Measurements from ENCODE around the gene SORL1.

DNA sequence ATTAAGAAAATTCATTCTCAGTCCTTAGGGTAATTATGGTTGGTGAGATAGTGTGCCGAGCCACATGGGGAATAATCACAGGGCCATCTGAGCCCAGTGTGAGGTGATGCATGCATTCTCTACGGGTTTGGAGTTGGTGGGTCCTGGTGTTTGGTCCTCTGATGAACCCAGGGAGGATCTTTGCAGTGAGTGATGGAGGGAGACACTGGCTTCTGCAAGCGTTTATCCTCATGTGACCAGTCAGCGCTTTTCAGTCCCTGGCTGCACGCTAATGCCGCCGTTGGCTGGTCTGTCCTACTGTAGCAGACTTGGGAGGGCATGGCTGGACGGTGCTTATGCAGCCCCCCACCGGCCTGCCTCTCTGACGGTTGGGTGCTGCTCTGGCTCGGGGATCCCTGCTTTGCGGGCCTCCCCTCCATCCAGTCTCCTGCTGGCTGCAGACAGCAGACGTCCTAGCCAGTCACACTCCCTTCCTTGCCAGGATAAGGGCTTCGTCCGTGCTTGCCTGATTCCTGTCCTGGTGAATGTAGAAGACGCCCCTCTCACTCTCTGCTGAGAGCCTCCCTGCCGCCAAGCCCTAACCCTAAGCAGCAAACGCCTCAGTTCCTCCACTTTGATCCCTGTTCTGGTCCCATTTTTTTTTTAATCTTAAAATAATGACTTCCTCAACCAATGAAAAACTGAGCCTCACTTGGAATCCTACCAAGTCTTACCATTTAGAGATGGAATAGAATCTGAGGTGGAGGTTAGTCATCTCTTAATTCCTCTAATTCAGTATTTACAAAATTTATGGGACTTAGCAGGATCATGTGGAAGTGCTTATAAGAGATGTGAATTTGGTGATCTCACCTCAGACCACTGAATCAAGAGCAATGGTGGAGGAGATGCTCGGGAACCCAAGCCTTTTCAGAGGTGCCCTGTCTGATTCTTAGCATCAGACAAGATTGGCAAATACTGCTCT lies 144.4 kb downstream of the SORL1 start:
- TF ChIP-seq, protein P1, sequence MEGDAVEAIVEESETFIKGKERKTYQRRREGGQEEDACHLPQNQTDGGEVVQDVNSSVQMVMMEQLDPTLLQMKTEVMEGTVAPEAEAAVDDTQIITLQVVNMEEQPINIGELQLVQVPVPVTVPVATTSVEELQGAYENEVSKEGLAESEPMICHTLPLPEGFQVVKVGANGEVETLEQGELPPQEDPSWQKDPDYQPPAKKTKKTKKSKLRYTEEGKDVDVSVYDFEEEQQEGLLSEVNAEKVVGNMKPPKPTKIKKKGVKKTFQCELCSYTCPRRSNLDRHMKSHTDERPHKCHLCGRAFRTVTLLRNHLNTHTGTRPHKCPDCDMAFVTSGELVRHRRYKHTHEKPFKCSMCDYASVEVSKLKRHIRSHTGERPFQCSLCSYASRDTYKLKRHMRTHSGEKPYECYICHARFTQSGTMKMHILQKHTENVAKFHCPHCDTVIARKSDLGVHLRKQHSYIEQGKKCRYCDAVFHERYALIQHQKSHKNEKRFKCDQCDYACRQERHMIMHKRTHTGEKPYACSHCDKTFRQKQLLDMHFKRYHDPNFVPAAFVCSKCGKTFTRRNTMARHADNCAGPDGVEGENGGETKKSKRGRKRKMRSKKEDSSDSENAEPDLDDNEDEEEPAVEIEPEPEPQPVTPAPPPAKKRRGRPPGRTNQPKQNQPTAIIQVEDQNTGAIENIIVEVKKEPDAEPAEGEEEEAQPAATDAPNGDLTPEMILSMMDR (IDR thresholded peaks at IDR 0.05): no peak
- TF ChIP-seq POLR2AphosphoS5 (IDR thresholded peaks at IDR 0.05) (no peak), POLR2A (IDR thresholded peaks at IDR 0.05; ENCODE audit: low read depth) (no peak)
